HG03095 (cell line): ENCODE measurements around the gene BSN.
A peak's percentile ranks its signal among the peaks of the same experiment; 100 is the strongest.
"Not testable (repeated sequence)": the region's sequence is repeated elsewhere in the genome, so short reads cannot be mapped to it uniquely, and the experiment has no call there.

Source experiments
- ATAC-seq: cut with Tn5 transposase; IDR thresholded peaks from one replicate; pipeline ENCODE4 v1.9.1; 2021; ENCODE audit warnings: moderate library complexity; ENCODE audit not compliant: unreplicated experiment

BSN gene

GRCh38 chr3:49668861-49669260 lies 114.6 kb downstream of the BSN start:
- no peak for ATAC-seq

GRCh38 chr3:49669352-49669751 lies 115.1 kb downstream of the BSN start:
- ATAC-seq, result no peak

- ATAC-seq, result no peak
These were observed 116.6 kb downstream of the BSN start for GRCh38 chr3:49670940-49671290.

- no peak for ATAC-seq
These were observed 117.3 kb downstream of the BSN start for GRCh38 chr3:49671291-49672288.

- ATAC-seq, result peak; percentile 2
These were observed 118.9 kb downstream of the BSN start for GRCh38 chr3:49673121-49673714.

GRCh38 chr3:49673715-49674496 lies 119.6 kb downstream of the BSN start, which contains the start of gene APEH:
Gene APEH, plus strand, starts transcription at chr3:49674351. Its CDS starts 51 bp downstream, at chr3:49674402.
- peak; percentile 72 for ATAC-seq

- peak; percentile 24 for ATAC-seq
These were observed 120.3 kb downstream of the BSN start for GRCh38 chr3:49674497-49674983.

GRCh38 chr3:49675912-49676311 lies 121.6 kb downstream of the BSN start:
- ATAC-seq, result no peak

GRCh38 chr3:49680493-49681231 lies 126.4 kb downstream of the BSN start:
- no peak for ATAC-seq

GRCh38 chr3:49681232-49681522 lies 126.9 kb downstream of the BSN start:
- ATAC-seq, result no peak

- no peak for ATAC-seq
These were observed 127.3 kb downstream of the BSN start for GRCh38 chr3:49681543-49681942.

- ATAC-seq, result no peak
These were observed 128.9 kb downstream of the BSN start for GRCh38 chr3:49683162-49683561.

GRCh38 chr3:49684453-49684852 lies 130.2 kb downstream of the BSN start:
- ATAC-seq, result not testable (repeated sequence)

- ATAC-seq, result not testable (repeated sequence)
These were observed 130.8 kb downstream of the BSN start for GRCh38 chr3:49685103-49685502.

- ATAC-seq, result not testable (repeated sequence)
These were observed 131.6 kb downstream of the BSN start for GRCh38 chr3:49685846-49686245.

GRCh38 chr3:49686346-49686745 lies 132.1 kb downstream of the BSN start:
- ATAC-seq, result not testable (repeated sequence)

- ATAC-seq, result not testable (repeated sequence)
These were observed 132.6 kb downstream of the BSN start for GRCh38 chr3:49686769-49687423.

- not testable (repeated sequence) for ATAC-seq
These were observed 133.1 kb downstream of the BSN start for GRCh38 chr3:49687424-49687795.

GRCh38 chr3:49688338-49689045 lies 134.2 kb downstream of the BSN start:
- not testable (repeated sequence) for ATAC-seq
